Adrenal gland (tissue), 19 donors: ENCODE results near the gene DTX4. TPM values are rescaled to one million over a fixed set of nuclear protein-coding genes. Genes with fewer than 3 reads are reported as not detected.
A peak's percentile ranks its signal among the peaks of the same experiment; 100 is the strongest.
"Not testable (repeated sequence)": the region's sequence is repeated elsewhere in the genome, so short reads cannot be mapped to it uniquely, and the experiment has no call there.

Experiments used
- DNase-seq, 7 donors: peaks; one replicate each; pipeline ENCODE4 v3.0.0-alpha.2; 2019 to 2020
- H3K27ac ChIP-seq, 5 donors: fragments of 200-600 bp; sonication (generic) in 4 of 5; 1 replicate in 3 of 5; 2 replicates in 2 of 5; pipeline versions ENCODE4 v1.5.1 to v1.8.0; 2016 to 2020; ENCODE audit warnings: mild to moderate bottlenecking in 1 of 5
- H3K27me3 ChIP-seq: fragments of 200-600 bp; 2 replicates; pipeline ENCODE4 v1.8.0; 2021
- H3K36me3 ChIP-seq, 2 donors: fragments of 200-600 bp; replicated peaks in 1 of 2; 1 replicate in 1 of 2; 2 replicates in 1 of 2; pipeline versions ENCODE4 v1.5.1 to v1.8.0; 2018 to 2022
- H3K4me1 ChIP-seq, 2 donors: fragments of 200-600 bp; replicated peaks in 1 of 2; 1 replicate in 1 of 2; 2 replicates in 1 of 2; pipeline versions ENCODE4 v1.5.1 to v1.8.0; 2018 to 2021
- H3K4me3 ChIP-seq, 4 donors: fragments of 200-600 bp; sonication (generic) in 3 of 4; one replicate each; pipeline ENCODE4 v1.5.1; 2016 to 2018
- H3K9me3 ChIP-seq, 3 donors: fragments of 200-600 bp; sonication (generic) in 1 of 3; replicated peaks in 1 of 3; 1 replicate in 2 of 3; 2 replicates in 1 of 3; pipeline versions ENCODE4 v1.5.1 to v1.8.0; 2016 to 2021
- CTCF ChIP-seq, 6 experiments: fragments of 450-650 bp in 4 of 6; fragments of 200-600 bp in 2 of 6; sonication (generic) in 1 of 6; IDR thresholded peaks; 1 replicate in 5 of 6; 2 replicates in 1 of 6; pipeline versions ENCODE4 v1.5.1 to v1.8.0; 2016 to 2021; ENCODE audit warnings: antibody characterized with exemption in 6 of 6, mild to moderate bottlenecking in 2 of 6, moderate library complexity in 1 of 6
- POLR2A ChIP-seq, 2 donors: fragments of 450-650 bp; IDR thresholded peaks; one replicate each; pipeline ENCODE4 v1.6.1; 2017; ENCODE audit warnings: antibody characterized with exemption in 2 of 2, mild to moderate bottlenecking in 2 of 2, moderate library complexity in 1 of 2
- WGBS, 4 donors: extraction: QIAGEN DNeasy Blood & Tissue Kit in 2 of 4; methylation state at CpG; one replicate each; pipeline versions ENCODE4 v1.1.5 to v1.1.7; 2013 to 2017; 5-methylcytosine and 5-hydroxymethylcytosine counted together
- intact Hi-C, 2 donors: fragments of 100-400 bp; cut with DNase I; formaldehyde crosslinking; loops; one replicate each; pipeline versions ENCODE4 v1.14.1 to v1.15.0; 2022 to 2023
- long read RNA-seq, 10 donors: library from polyadenylated mRNA in 3 of 10; unstranded in 2 of 10; stranded (forward) in 1 of 10; transcript quantifications; one replicate each; pipeline ENCODE4 v2.0.0 and lab custom pipeline, GENCODE V29; 2021 to 2026
- polyA plus RNA-seq, 3 donors: library from polyadenylated mRNA; stranded (reverse); fragments of 200-250 nt in 2 of 3; fragments of 350-450 nt in 1 of 3; fragmentation: Illumina TruSeq in 1 of 3; extraction: RNeasy Lipid Tissue Mini Kit (QIAGEN cat#74804) in 1 of 3; gene quantifications; one replicate each; pipeline ENCODE4 v1.2.3, GENCODE V29; 2013 to 2014
- total RNA-seq, 9 donors: library from RNA; depleted of rRNA in 4 of 9; stranded (reverse); fragments of >200 nt in 4 of 9; fragments of 120-200 nt in 1 of 9; fragmentation: NEBNext Ultra II Directional in 1 of 9; extraction: Animal tissue kit (Norgen Biotek cat#: 25700) in 1 of 9; gene quantifications; one replicate each; pipeline versions ENCODE4 v1.1.0 to v1.2.4, GENCODE V29; 2013 to 2023
- donor health status: healthy with polysubstance abuse.
- donor health status: Bipolar disorder and iron deficiency.
- donor health status: DM: yes; HTN: yes; CAD: no.
- donor health status: DM: no; HTN: no; CAD: no.
- donor health status: DM: no; HTN: no; CAD: no.
- donor health status: DM: yes; HTN: yes; CAD: no.

Gene DTX4
- total RNA-seq, result 1 to 10 TPM; 2.2 to 7.8 (median 3.3) TPM
- polyA plus RNA-seq, result 1 to 10 TPM; 1.2 to 2.9 (median 2.3) TPM
- long read RNA-seq, donor 1, partial matches to known transcripts, result 0 of 1 reads
- long read RNA-seq, donor 1, other reads (novel, unspliced or antisense), result 0 of 1 reads
- long read RNA-seq, donor 2, result 0 reads
- long read RNA-seq, donor 3, result 0 reads
- long read RNA-seq, donor 4, result 0 reads
- long read RNA-seq, donor 5, full-length matches to known transcripts, result 2 of 6 reads
- long read RNA-seq, donor 5, partial matches to known transcripts, result 2 of 6 reads
- long read RNA-seq, donor 5, other reads (novel, unspliced or antisense), result 2 of 6 reads
- long read RNA-seq, donor 6, result 0 reads
- long read RNA-seq, donor 7, result 0 reads
- long read RNA-seq, donor 8, result 0 reads
- long read RNA-seq, donor 9, result 0 reads
- long read RNA-seq, donor 10, result 0 reads

GRCh38 chr11:59171508-59172322, at the start of gene DTX4:
Gene DTX4, plus strand, starts transcription at chr11:59172132. Its CDS starts 464 bp downstream, at chr11:59172596.
- Histone ChIP-seq H3K4me1 (peaks cover 0 to 12% of the 10 kb centered on the region in 2 donors), H3K36me3 (no peaks in the 10 kb centered on the region), H3K27me3 (no peaks in the 10 kb centered on the region), H3K4me3 (peak within 1 kb of the TSS in 2 of 4 donors; percentile 27 to 67), H3K27ac (peak within 1 kb of the TSS in 2 of 5 donors; percentile 79 to 83), H3K9me3 (no peaks in the 10 kb centered on the region)
- peak in 1 of 2 donors; percentile 18 for TF ChIP-seq POLR2A (IDR thresholded peaks at IDR 0.05)
- TF ChIP-seq CTCF (IDR thresholded peaks at IDR 0.05), result peak; percentile 81 to 98 (median 94)
- DNase-seq, result peak; percentile 90 to 97 (median 96)
- intact Hi-C loops, result loop anchor here (5.0 to 10.0 kb wide), 4 partner anchors 36 to 513 kb away; partner anchors contain the start of gene OR5A2 (in 1 of the 2)
- 0 to 1% (median 0%) methylated on average over 34 to 64 of the region's 64 CpGs for WGBS, 4 donors

- Histone ChIP-seq H3K36me3 (peaks cover 0 to 8% of the 10 kb centered on the region in 2 donors), H3K27ac (no peak overlapping the region)
These were observed 36.1 kb upstream of the DTX4 start for GRCh38 chr11:59135648-59136461.

GRCh38 chr11:59136551-59136950, 35.4 kb upstream of the DTX4 start:
- intact Hi-C loops, result loop anchor here in 1 of 2 donors (5.0 to 10.0 kb wide), 2 partner anchors 39 to 482 kb away; no protein-coding TSS in a partner anchor
- not testable (repeated sequence) for H3K9me3 ChIP-seq, H3K4me1 ChIP-seq, H3K27me3 ChIP-seq, H3K27ac ChIP-seq, DNase-seq, H3K36me3 ChIP-seq
- H3K4me3 ChIP-seq, result peak overlapping the region in 1 of 4 donors; percentile 8
- WGBS, 4 donors, result 30 to 69% (median 49%) methylated on average over 6 of the region's 6 CpGs

More at GRCh38 chr11:59135648-59136461, 36.1 kb upstream of the DTX4 start:
- Histone ChIP-seq H3K9me3 (no peaks in the 10 kb centered on the region), H3K4me1 (no peaks in the 10 kb centered on the region), H3K4me3 (peak overlapping the region in 1 of 4 donors; percentile 8), H3K27me3 (no peaks in the 10 kb centered on the region)
- TF ChIP-seq CTCF (IDR thresholded peaks at IDR 0.05) (peak; percentile 89 to 97 (median 96)), POLR2A (IDR thresholded peaks at IDR 0.05) (no peak)
- DNase-seq, result peak; percentile 78 to 92 (median 87)
- intact Hi-C loops, result loop anchor here in 1 of 2 donors (5.0 to 10.0 kb wide), 2 partner anchors 39 to 481 kb away; no protein-coding TSS in a partner anchor
- 13 to 19% (median 14%) methylated on average over 10 to 20 of the region's 20 CpGs for WGBS, 4 donors

- H3K4me1 ChIP-seq, result peaks cover 0 to 8% of the 10 kb centered on the region in 2 donors
- intact Hi-C loops, result loop anchor here in 1 of 2 donors (5.0 to 10.0 kb wide), 2 partner anchors 40 to 482 kb away; no protein-coding TSS in a partner anchor
- DNase-seq, result no peak
- H3K9me3 ChIP-seq, result no peaks in the 10 kb centered on the region
- H3K4me3 ChIP-seq, result no peak overlapping the region
- TF ChIP-seq POLR2A (IDR thresholded peaks at IDR 0.05) (no peak), CTCF (IDR thresholded peaks at IDR 0.05) (no peak)
- peaks cover 0 to 5% of the 10 kb centered on the region in 2 donors for H3K36me3 ChIP-seq
- no peak overlapping the region for H3K27ac ChIP-seq
- H3K27me3 ChIP-seq, result no peaks in the 10 kb centered on the region
- WGBS, 4 donors, result 93 to 100% (median 95%) methylated on average over 17 of the region's 17 CpGs
These were observed 34.7 kb upstream of the DTX4 start for GRCh38 chr11:59137190-59137589.
